ENCODE results near the gene BEAN1. TPM values are rescaled to one million over a fixed set of nuclear protein-coding genes. Genes with fewer than 3 reads are reported as not detected.
A peak's percentile ranks its signal among the peaks of the same experiment; 100 is the strongest.

Gene BEAN1
- total RNA-seq, 4 donors from 2014 or later = 0.23 to 1.8 (median 0.76) TPM; not detected in 1

GRCh38 chr16:66509576-66509975, 82.5 kb downstream of the BEAN1 start:
- 97 to 100% methylated on average over 1 of the region's 5 CpGs for WGBS, 2 donors
- intact Hi-C loops (cut with DNase I) = no loop called here
- H3K36me3 ChIP-seq = peaks cover 0 to 4% (median 0%) of the 10 kb centered on the region in 3 donors
- H3K27ac ChIP-seq = peak overlapping the region in 3 of 4 donors; percentile 19 to 85 (median 64)
- no peak for DNase-seq
- TF ChIP-seq CTCF (IDR thresholded peaks at IDR 0.05) (no peak), POLR2A (IDR thresholded peaks at IDR 0.05) (no peak)
- H3K27me3 ChIP-seq = no peaks in the 10 kb centered on the region
- no peaks in the 10 kb centered on the region for H3K9me3 ChIP-seq
- H3K4me1 ChIP-seq = peaks cover 54 to 79% (median 54%) of the 10 kb centered on the region in 3 donors
- H3K4me3 ChIP-seq = no peak overlapping the region

GRCh38 chr16:66510298-66510697, 83.2 kb downstream of the BEAN1 start:
- H3K36me3 ChIP-seq = peaks cover 0 to 5% (median 0%) of the 10 kb centered on the region in 3 donors
- peaks cover 56 to 86% (median 56%) of the 10 kb centered on the region in 3 donors for H3K4me1 ChIP-seq
- H3K27ac ChIP-seq = peak overlapping the region; percentile 66 to 87 (median 80)
- intact Hi-C loops (cut with DNase I) = no loop called here
- no peak overlapping the region for H3K4me3 ChIP-seq
- no peaks in the 10 kb centered on the region for H3K9me3 ChIP-seq
- 60 to 66% methylated on average over 5 of the region's 5 CpGs for WGBS, 2 donors
- no peak for DNase-seq
- no peaks in the 10 kb centered on the region for H3K27me3 ChIP-seq
- TF ChIP-seq CTCF (IDR thresholded peaks at IDR 0.05) (no peak), POLR2A (IDR thresholded peaks at IDR 0.05) (no peak)

GRCh38 chr16:66510711-66511601, 83.9 kb downstream of the BEAN1 start:
- Histone ChIP-seq H3K4me1 (peaks cover 62 to 93% (median 63%) of the 10 kb centered on the region in 3 donors), H3K9me3 (no peaks in the 10 kb centered on the region), H3K27me3 (no peaks in the 10 kb centered on the region), H3K4me3 (peak overlapping the region in 1 of 4 donors; percentile 10), H3K36me3 (peaks cover 0 to 10% (median 0%) of the 10 kb centered on the region in 3 donors), H3K27ac (peak overlapping the region; percentile 66 to 87 (median 80))
- TF ChIP-seq POLR2A (IDR thresholded peaks at IDR 0.05) = no peak
- no peak for TF ChIP-seq CTCF (IDR thresholded peaks at IDR 0.05)
- no peak for DNase-seq
- intact Hi-C loops (cut with DNase I) = no loop called here
- WGBS, 2 donors = 44 to 56% methylated on average over 6 to 10 of the region's 12 CpGs

GRCh38 chr16:66511602-66512271, 84.6 kb downstream of the BEAN1 start:
- Histone ChIP-seq H3K36me3 (peaks cover 0 to 10% (median 0%) of the 10 kb centered on the region in 3 donors), H3K9me3 (no peaks in the 10 kb centered on the region), H3K4me3 (no peak overlapping the region), H3K4me1 (peaks cover 70 to 100% (median 70%) of the 10 kb centered on the region in 3 donors), H3K27me3 (no peaks in the 10 kb centered on the region), H3K27ac (peak overlapping the region; percentile 66 to 87 (median 80))
- WGBS, 2 donors = 27 to 38% methylated on average over 6 to 10 of the region's 13 CpGs
- no peak for TF ChIP-seq POLR2A (IDR thresholded peaks at IDR 0.05)
- TF ChIP-seq CTCF (IDR thresholded peaks at IDR 0.05) = peak in 1 of 6 experiments; percentile 21
- intact Hi-C loops (cut with DNase I) = no loop called here
- no peak for DNase-seq

Measured in esophagus squamous epithelium (tissue), 5 donors.